Right lobe of liver (tissue), 4 donors: ENCODE results near the gene ZDHHC11.

Experiments used
- POLR2A ChIP-seq: fragments of 450-650 bp; IDR thresholded peaks from one replicate; pipeline ENCODE4 v1.6.1; 2017; ENCODE audit warnings: antibody characterized with exemption, mild to moderate bottlenecking
- TF ChIP-seq, protein P1 (sequence below), 4 donors: fragments of 200-600 bp in 3 of 4; fragments of 450-650 bp in 1 of 4; IDR thresholded peaks; one replicate each; pipeline versions ENCODE4 v1.5.1 to v1.8.0; 2016 to 2022; ENCODE audit warnings: antibody characterized with exemption in 4 of 4, mild to moderate bottlenecking in 2 of 4
- donor health status: DM: no; HTN: no; CAD: no.
- donor health status: DM: no; HTN: no; CAD: no.
- donor health status: DM: no; HTN: yes; CAD: no.

DNA sequence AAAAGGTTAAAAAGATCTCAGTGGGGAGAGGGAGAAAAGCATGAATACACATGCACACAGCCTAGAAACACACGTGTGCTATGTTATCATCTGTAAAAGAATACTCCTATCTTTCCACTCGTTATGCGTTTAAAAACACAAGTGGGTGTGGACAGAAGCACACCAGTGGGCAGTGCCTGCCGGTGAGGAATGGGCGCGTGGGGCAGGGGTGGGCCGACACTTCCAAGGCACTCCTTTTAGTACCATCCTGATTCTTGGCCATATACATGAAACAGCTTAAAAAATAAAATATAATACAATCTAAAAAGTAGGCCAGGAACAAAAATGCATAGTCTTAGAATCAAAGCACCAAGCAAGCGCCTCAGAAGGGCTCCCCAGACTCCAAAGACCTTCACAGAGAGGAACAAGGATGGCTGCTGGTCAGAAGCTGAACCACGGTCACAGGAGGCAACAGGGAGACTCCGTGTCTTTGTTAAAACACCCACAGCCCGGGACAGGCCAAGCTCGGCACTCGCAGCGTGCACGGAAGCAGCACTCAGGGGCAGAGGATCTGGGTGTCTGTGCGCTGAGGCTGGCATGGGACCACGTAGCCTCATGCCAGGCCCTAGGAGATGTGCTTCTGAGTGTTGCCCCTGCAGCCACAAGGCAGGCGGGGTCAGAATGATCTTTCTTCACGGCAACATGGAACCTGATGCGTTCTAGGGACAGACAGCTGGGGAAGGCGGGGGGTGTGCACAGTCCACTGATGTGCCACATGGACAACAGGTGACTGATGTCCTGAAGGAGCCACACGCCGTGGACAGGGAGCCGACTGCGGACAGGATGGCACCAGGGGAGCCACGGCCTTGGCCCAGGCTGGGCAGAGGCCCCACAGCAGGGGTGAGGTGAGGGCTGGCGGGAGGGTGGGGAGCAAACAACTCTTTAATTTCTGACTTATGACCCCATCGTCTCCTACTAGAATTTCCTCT is 25.9 kb upstream of the ZDHHC11 start:
- no peak for TF ChIP-seq POLR2A
- TF ChIP-seq, protein P1, sequence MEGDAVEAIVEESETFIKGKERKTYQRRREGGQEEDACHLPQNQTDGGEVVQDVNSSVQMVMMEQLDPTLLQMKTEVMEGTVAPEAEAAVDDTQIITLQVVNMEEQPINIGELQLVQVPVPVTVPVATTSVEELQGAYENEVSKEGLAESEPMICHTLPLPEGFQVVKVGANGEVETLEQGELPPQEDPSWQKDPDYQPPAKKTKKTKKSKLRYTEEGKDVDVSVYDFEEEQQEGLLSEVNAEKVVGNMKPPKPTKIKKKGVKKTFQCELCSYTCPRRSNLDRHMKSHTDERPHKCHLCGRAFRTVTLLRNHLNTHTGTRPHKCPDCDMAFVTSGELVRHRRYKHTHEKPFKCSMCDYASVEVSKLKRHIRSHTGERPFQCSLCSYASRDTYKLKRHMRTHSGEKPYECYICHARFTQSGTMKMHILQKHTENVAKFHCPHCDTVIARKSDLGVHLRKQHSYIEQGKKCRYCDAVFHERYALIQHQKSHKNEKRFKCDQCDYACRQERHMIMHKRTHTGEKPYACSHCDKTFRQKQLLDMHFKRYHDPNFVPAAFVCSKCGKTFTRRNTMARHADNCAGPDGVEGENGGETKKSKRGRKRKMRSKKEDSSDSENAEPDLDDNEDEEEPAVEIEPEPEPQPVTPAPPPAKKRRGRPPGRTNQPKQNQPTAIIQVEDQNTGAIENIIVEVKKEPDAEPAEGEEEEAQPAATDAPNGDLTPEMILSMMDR (IDR thresholded peaks at IDR 0.05), result no peak
